ENCODE measurements around the gene ROR2.

DNA sequence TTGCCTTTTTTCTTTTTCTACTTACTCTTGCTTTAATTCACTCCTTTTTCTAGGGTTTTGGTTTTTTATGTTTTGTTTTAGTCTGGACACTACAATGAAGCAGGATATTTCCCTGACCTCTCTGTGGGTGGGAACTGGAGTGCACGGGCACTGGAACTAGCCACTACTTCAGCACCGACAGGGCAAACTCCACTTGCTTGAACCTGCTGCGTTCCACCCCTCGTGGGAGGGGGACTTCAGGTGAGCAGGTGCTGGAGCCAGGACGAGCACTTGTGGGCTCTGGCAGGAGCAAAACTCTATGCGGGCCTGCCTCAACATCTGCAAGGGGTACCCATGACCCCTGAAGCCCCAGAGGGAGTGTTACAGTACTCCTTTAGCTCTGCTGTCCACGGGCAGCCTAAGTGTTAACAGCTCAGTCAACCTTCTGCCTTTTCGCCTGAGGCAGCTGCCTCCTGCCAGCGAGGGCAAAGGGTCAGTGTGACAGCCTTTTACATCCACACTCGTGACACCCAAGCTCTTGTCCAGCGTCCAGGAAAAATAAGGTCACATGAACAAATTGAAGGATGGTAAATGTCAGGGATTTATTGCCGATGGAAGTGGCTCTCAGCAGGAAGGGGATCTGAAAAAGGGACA, 382.3 kb downstream of the ROR2 start:
- no peak for TF ChIP-seq CTCF (IDR thresholded peaks at IDR 0.05)
- TF ChIP-seq POLR2A (IDR thresholded peaks at IDR 0.05), result no peak

All from heart left ventricle (tissue), 13 donors.